Retina (tissue), 1 donor: ENCODE data around the gene TMEM132C.

ENCODE experiments used
- DNase-seq: peaks from one replicate; pipeline ENCODE4 v3.0.0-alpha.2; 2016

Gene TMEM132C

GRCh38 chr12:128288896-128289295 is 21.9 kb downstream of the TMEM132C start:
- DNase-seq: no peak

GRCh38 chr12:128290938-128291337 is 24.0 kb downstream of the TMEM132C start:
- DNase-seq: no peak

- no peak for DNase-seq
Observed at GRCh38 chr12:128298091-128298748, 31.2 kb downstream of the TMEM132C start.

GRCh38 chr12:128305336-128305892 is 38.4 kb downstream of the TMEM132C start:
- DNase-seq: no peak

GRCh38 chr12:128307791-128308190 is 40.8 kb downstream of the TMEM132C start:
- no peak for DNase-seq

GRCh38 chr12:128312661-128313060 is 45.7 kb downstream of the TMEM132C start:
- no peak for DNase-seq

GRCh38 chr12:128313931-128314330 is 47.0 kb downstream of the TMEM132C start:
- DNase-seq: no peak

GRCh38 chr12:128314611-128315010 is 47.6 kb downstream of the TMEM132C start:
- no peak for DNase-seq

- DNase-seq: no peak
Observed at GRCh38 chr12:128316078-128316477, 49.1 kb downstream of the TMEM132C start.

GRCh38 chr12:128316973-128317526 is 50.1 kb downstream of the TMEM132C start:
- DNase-seq: no peak

GRCh38 chr12:128318341-128318740 is 51.4 kb downstream of the TMEM132C start:
- DNase-seq: no peak

GRCh38 chr12:128318946-128319345 is 52.0 kb downstream of the TMEM132C start:
- no peak for DNase-seq

- DNase-seq: no peak
Observed at GRCh38 chr12:128322341-128322740, 55.4 kb downstream of the TMEM132C start.

- DNase-seq: peak; percentile 67
Observed at GRCh38 chr12:128323145-128323920, 56.4 kb downstream of the TMEM132C start.

GRCh38 chr12:128325646-128326045 is 58.7 kb downstream of the TMEM132C start:
- peak; percentile 17 for DNase-seq

- DNase-seq: peak; percentile 24
Observed at GRCh38 chr12:128326406-128326805, 59.4 kb downstream of the TMEM132C start.

- no peak for DNase-seq
Observed at GRCh38 chr12:128328961-128329360, 62.0 kb downstream of the TMEM132C start.

- DNase-seq: no peak
Observed at GRCh38 chr12:128336204-128337070, 69.5 kb downstream of the TMEM132C start.

- DNase-seq: peak; percentile 16
Observed at GRCh38 chr12:128337071-128337345, 70.0 kb downstream of the TMEM132C start.

- DNase-seq: peak; percentile 45
Observed at GRCh38 chr12:128337431-128338170, 70.6 kb downstream of the TMEM132C start.

GRCh38 chr12:128338386-128339125 is 71.6 kb downstream of the TMEM132C start:
- no peak for DNase-seq

GRCh38 chr12:128339126-128339520 is 72.2 kb downstream of the TMEM132C start:
- DNase-seq: peak; percentile 53
